ENCODE data around the gene ZNF677.

- TF ChIP-seq ZNF514 (tag by site-specific recombination; IDR thresholded peaks at IDR 0.05) (no peak), ZNF549 (tag by site-specific recombination; IDR thresholded peaks at IDR 0.05) (no peak)
These were observed 40.2 kb upstream of the ZNF677 start for GRCh38 chr19:53294786-53295441.

Data from HEK293 (cell line).